ENCODE measurements around the gene FBXW8. TPM values are rescaled to one million over a fixed set of nuclear protein-coding genes. Genes with fewer than 3 reads are reported as not detected.
A peak's percentile ranks its signal among the peaks of the same experiment; 100 is the strongest.

Gene FBXW8
- total RNA-seq, 4 donors from 2014 or later, result 4.7 to 28.9 (median 9.2) TPM

DNA sequence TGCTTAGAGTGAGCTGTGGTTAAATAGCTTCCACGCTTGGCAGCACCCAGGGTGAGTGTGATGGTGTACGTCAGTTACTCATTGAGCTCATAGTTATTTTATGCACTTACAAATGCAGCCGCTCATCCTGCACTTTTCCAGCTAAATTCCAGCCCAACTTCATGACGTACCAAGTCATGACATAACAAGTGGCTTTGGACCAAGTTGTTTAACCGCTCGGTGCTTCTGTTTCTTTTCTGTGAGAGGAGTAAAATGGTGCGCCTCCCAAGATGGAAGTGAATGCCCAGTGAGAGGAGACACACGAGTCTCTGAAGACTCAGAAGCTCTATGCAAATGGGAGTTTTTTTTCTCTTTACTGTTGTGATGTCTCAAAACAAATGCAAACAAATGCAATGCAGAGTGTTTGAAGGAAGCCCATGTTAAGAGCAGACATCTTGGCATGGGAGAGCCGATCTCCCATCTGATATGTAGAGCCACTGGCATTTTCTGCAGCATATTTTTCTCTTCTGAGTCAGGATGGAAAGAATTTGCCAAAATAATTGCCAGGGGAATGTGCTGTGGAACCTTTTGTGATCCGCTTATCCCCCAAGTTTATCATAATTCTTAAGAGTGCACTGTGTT, 72.2 kb downstream of the FBXW8 start:
- no peak for DNase-seq
- Histone ChIP-seq H3K36me3 (no peaks in the 10 kb centered on the region), H3K4me3 (no peak overlapping the region), H3K4me1 (no peaks in the 10 kb centered on the region), H3K27ac (peak overlapping the region in 1 of 4 donors; percentile 49), H3K27me3 (no peaks in the 10 kb centered on the region), H3K9me3 (no peaks in the 10 kb centered on the region)
- TF ChIP-seq POLR2A (IDR thresholded peaks at IDR 0.05) (no peak), CTCF (IDR thresholded peaks at IDR 0.05) (no peak)

DNA sequence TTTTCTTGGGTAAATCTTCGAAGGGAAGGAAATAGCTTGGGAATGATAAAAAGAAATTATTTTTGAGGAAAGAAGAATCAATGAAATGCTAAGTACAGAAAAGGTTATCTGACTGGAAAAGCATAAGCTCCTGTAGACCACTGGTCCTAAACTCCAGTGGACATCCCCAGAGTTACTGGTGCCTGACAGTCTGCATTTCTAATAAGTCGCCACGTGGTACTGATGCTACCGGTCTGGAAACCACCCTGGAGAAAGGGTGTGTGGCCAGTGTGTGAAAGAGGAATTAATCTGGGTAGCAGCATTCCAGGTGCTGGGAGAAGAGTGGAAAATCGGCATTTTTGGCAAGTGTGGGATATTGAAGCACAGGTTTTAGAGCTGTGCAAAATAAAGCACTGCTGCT, 73.3 kb downstream of the FBXW8 start:
- H3K27me3 ChIP-seq, result no peaks in the 10 kb centered on the region
- peaks cover 0 to 2% (median 0%) of the 10 kb centered on the region in 3 donors for H3K36me3 ChIP-seq
- no peak for TF ChIP-seq POLR2A (IDR thresholded peaks at IDR 0.05)
- TF ChIP-seq CTCF (IDR thresholded peaks at IDR 0.05), result no peak
- H3K9me3 ChIP-seq, result no peaks in the 10 kb centered on the region
- DNase-seq, result no peak
- no peak overlapping the region for H3K4me3 ChIP-seq
- H3K27ac ChIP-seq, result no peak overlapping the region
- H3K4me1 ChIP-seq, result no peaks in the 10 kb centered on the region

- no peaks in the 10 kb centered on the region for H3K9me3 ChIP-seq
- no peak for TF ChIP-seq POLR2A (IDR thresholded peaks at IDR 0.05)
- TF ChIP-seq CTCF (IDR thresholded peaks at IDR 0.05), result no peak
- no peak overlapping the region for H3K4me3 ChIP-seq
- H3K27me3 ChIP-seq, result no peaks in the 10 kb centered on the region
- no peak overlapping the region for H3K27ac ChIP-seq
- no peak for DNase-seq
- peaks cover 0 to 14% (median 0%) of the 10 kb centered on the region in 3 donors for H3K36me3 ChIP-seq
- H3K4me1 ChIP-seq, result no peaks in the 10 kb centered on the region
These were observed 79.6 kb downstream of the FBXW8 start for GRCh38 chr12:116990329-116990728.

- no peak for DNase-seq
- H3K27ac ChIP-seq, result no peak overlapping the region
- H3K27me3 ChIP-seq, result no peaks in the 10 kb centered on the region
- no peaks in the 10 kb centered on the region for H3K4me1 ChIP-seq
- no peak overlapping the region for H3K4me3 ChIP-seq
- TF ChIP-seq POLR2A (IDR thresholded peaks at IDR 0.05) (no peak), CTCF (IDR thresholded peaks at IDR 0.05) (no peak)
- H3K9me3 ChIP-seq, result no peaks in the 10 kb centered on the region
- peaks cover 0 to 14% (median 0%) of the 10 kb centered on the region in 3 donors for H3K36me3 ChIP-seq
These were observed 80.5 kb downstream of the FBXW8 start for GRCh38 chr12:116990971-116991966.

DNA sequence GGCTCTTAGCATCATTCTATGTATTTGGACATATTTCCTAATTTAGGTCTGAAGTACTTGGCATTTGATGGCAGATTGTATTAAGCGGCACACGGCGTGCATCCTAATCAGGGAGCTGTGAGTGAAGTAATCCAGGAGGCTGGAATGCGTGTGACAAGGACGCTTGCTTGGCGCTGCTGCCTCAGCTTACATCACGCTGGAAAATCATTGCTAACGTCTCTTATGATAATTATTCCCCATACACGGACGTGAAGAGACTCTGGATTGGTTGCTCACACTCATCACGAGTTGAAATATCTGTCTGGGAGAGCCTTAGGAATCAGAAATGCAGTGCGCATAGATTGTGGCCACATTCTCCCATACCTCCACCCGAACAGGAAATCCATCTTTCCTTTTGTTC, 85.3 kb downstream of the FBXW8 start:
- TF ChIP-seq POLR2A (IDR thresholded peaks at IDR 0.05) (no peak), CTCF (IDR thresholded peaks at IDR 0.05) (no peak)
- H3K36me3 ChIP-seq, result no peaks in the 10 kb centered on the region
- H3K4me3 ChIP-seq, result no peak overlapping the region
- no peaks in the 10 kb centered on the region for H3K27me3 ChIP-seq
- no peaks in the 10 kb centered on the region for H3K4me1 ChIP-seq
- H3K27ac ChIP-seq, result no peak overlapping the region
- no peaks in the 10 kb centered on the region for H3K9me3 ChIP-seq
- no peak for DNase-seq
